ENCODE measurements around the gene NAALADL1.

DNA sequence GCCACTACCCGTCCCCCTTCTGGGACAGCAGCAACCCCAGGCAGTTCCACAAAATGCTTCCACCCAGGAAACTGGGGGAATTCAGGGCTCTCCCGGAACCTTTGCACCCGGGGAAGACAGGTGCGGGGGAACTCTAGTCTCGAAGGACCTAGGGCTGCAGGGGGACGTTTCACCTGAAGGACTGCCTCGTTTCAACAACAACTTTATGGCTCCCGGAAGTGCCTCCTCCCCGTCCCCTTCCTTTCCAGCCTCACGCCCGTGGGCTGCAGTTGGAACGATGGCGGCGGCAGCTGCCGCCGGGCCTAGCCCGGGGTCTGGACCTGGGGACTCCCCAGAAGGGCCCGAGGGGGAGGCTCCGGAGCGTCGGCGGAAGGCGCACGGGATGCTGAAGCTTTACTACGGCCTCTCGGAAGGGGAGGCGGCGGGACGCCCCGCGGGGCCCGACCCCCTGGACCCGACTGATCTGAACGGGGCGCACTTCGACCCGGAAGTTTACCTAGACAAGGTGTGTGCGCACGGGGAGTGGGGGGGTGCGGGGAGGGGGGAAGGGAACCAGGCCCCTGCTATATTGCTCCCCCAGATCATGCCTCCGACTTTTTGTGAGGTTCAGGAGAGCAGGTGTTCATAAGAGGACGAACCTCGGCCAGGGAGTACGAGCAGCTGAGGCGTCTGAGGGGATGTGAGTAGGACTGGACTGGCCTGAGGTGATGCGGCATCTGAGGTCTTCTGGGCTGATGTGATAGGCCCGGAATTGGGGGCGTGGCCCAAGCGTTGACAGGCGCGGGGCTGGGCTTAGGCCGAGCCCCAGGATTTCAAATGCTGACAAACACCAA, 37.8 kb upstream of the NAALADL1 start, which contains the start of gene VPS51:
- TF ChIP-seq, protein P1, sequence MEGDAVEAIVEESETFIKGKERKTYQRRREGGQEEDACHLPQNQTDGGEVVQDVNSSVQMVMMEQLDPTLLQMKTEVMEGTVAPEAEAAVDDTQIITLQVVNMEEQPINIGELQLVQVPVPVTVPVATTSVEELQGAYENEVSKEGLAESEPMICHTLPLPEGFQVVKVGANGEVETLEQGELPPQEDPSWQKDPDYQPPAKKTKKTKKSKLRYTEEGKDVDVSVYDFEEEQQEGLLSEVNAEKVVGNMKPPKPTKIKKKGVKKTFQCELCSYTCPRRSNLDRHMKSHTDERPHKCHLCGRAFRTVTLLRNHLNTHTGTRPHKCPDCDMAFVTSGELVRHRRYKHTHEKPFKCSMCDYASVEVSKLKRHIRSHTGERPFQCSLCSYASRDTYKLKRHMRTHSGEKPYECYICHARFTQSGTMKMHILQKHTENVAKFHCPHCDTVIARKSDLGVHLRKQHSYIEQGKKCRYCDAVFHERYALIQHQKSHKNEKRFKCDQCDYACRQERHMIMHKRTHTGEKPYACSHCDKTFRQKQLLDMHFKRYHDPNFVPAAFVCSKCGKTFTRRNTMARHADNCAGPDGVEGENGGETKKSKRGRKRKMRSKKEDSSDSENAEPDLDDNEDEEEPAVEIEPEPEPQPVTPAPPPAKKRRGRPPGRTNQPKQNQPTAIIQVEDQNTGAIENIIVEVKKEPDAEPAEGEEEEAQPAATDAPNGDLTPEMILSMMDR (IDR thresholded peaks at IDR 0.05), result peak in 2 of 6 experiments; percentile 4 to 31
- peak; percentile 65 to 93 for TF ChIP-seq POLR2A (IDR thresholded peaks at IDR 0.05)
